Stimulated activated naive CD4-positive, alpha-beta T cell (primary cell): ENCODE measurements around the gene DDX42.
A peak's percentile ranks its signal among the peaks of the same experiment; 100 is the strongest.

Source experiments
- DNase-seq, 6 experiments: peaks; one replicate each; lab custom pipeline; 2025; lab: John Stamatoyannopoulos, UW

DDX42 gene, protein sequence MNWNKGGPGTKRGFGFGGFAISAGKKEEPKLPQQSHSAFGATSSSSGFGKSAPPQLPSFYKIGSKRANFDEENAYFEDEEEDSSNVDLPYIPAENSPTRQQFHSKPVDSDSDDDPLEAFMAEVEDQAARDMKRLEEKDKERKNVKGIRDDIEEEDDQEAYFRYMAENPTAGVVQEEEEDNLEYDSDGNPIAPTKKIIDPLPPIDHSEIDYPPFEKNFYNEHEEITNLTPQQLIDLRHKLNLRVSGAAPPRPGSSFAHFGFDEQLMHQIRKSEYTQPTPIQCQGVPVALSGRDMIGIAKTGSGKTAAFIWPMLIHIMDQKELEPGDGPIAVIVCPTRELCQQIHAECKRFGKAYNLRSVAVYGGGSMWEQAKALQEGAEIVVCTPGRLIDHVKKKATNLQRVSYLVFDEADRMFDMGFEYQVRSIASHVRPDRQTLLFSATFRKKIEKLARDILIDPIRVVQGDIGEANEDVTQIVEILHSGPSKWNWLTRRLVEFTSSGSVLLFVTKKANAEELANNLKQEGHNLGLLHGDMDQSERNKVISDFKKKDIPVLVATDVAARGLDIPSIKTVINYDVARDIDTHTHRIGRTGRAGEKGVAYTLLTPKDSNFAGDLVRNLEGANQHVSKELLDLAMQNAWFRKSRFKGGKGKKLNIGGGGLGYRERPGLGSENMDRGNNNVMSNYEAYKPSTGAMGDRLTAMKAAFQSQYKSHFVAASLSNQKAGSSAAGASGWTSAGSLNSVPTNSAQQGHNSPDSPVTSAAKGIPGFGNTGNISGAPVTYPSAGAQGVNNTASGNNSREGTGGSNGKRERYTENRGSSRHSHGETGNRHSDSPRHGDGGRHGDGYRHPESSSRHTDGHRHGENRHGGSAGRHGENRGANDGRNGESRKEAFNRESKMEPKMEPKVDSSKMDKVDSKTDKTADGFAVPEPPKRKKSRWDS

DNA sequence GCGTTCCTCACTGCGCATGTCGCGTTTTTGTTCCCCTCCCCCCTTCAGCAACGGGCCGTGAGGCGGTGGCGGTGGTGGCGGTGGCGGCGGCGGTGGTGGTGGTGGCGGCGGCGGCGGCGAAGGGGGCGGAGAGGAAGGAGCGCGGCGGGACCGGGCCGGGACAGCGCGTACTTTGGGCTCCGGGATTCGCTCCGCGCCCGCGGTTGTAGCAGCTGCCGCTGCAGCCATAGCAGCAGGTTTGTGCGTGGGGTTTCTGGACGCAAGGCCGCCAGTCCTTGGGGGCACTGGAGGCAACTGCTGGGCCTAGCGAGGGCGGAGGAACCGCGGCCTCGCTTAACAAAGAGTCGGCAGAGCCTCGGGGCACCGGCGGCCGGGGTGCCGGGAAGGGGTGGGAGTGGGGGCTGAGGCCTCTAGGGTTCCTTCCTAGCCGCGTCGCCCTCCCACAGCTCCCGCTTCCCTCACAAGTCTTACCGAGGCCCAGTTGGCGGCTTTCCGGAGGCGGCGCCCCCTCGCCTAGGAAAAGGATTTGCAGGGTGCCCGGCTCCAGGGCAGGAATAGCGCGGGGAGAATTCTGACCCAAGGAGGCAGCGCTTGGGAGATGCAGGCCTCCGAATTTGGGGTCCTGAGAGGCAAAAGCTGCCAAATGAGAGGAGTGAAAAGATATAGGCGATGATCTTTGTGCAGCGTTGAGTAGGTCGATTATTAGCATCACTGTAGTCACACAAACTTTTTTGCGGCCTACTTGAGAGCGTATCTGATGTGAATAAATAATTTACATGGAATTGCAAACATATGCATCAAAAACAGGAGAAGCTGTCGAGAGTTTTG is at the start of gene DDX42:
Gene DDX42 (plus strand): TSS at position 30 of the 828 bp plus-strand sequence. CDS start 12,880 bp downstream, outside the sequence.
- DNase-seq = peak in 2 of 6 experiments; percentile 30 to 65

DNA sequence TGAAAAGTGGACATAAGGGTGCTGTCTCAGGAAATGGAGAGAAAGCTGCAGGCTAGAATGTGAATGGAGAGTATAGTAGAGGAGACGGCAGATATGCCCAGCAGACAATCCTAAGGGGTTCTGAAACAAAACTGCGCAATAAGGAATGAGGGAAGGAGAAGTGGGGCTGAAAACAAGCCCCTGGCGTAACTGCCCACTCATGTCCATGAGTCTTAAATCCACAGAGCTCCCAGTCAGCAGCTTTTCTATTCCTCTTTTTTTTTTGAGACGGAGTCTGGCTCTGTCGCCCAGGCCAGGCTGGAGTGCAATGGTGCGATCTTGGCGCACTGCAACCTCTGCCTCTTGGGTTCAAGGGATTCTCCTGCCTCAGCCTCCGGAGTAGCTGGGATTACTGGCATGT is 38.3 kb upstream of the DDX42 start:
- DNase-seq = no peak

DNA sequence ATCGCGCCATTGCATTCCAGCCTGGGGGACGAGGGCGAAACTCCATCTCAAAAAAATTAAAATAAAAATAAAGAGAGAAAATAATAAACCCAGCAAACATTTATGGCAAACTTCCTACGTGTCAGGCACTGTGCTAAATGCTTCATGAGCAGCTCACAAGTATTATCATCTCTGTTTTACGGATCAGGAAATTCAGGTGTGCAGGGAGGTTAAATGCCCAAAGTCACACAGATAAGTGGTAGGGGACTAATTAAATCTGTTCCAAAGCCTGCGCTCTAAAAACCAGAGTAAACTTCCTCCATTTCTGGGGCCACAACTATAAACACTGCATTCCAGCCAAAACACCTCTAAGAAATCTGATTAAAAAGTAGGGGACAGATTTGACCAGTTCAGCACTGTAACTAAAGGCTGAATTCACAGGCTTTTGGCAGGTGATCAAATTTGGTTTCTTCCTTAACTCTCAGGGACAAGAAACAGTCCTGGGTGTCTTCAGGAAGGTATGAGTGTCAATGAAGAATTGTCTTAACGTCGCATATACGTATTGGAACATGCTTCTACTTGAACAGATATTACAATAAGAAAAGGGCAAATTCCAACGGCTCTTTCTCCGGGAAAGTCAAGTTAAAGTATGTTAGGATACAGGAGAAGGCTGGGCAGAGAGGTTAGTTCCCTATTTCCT is 33.4 kb upstream of the DDX42 start:
- peak in 2 of 6 experiments; percentile 13 to 47 for DNase-seq

DNA sequence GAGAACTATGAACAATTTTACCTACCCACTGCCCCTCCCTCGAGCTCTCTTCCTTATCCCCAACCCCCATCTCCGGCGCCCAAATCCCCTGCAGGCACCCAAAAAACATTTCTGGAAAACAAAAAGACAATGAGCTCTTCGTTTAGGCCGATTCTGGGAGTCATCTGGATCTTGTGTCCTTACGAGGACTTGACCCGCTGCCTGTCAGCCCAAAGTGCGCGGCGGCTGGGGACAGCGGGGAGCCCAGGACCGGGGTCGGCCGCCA is 32.9 kb upstream of the DDX42 start:
- peak in 1 of 6 experiments; percentile 32 for DNase-seq

DNA sequence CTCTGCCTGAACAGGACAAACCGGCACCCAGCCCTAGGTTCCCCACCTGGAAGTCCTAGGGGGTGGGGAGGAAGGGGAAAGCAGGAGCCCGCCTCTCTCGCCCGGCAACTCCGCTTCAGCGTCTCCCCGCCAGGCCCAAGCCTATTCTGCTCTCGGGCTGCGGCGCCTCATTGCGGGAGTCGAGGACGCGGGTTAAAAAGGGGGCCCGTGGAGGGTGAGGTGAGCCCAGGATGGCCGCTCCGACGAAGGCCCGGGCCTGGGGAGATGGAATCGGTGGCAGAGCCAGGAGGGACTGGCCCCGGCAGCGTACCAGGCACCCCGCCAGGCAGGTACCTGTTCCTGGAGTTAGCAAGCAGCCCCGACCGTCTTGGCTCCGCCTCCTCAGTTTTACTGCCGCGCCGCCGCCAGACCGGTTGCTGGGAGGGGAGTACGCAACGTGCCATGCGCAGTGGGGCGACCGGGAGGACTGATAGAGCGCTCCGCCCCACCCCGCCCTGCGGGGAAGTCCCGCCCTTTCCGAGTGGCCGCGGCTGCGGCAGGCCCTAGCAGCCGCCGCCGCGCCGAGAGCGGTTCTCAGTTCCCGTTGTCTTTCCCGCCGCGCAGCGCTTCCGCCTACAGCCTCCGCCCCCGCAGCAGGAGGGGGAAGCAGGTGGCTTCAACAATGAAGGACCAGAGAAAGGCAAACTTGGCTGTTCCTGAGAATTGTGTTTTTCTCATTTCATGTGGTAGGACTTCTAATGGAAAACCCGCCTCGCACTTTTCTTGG is 32.4 kb upstream of the DDX42 start, which contains the start of gene STRADA:
Gene STRADA (minus strand): TSS at position 392 of the 766 bp plus-strand sequence. CDS start 13,430 bp downstream, outside the sequence.
- peak; percentile 94 to 98 (median 97) for DNase-seq

DNA sequence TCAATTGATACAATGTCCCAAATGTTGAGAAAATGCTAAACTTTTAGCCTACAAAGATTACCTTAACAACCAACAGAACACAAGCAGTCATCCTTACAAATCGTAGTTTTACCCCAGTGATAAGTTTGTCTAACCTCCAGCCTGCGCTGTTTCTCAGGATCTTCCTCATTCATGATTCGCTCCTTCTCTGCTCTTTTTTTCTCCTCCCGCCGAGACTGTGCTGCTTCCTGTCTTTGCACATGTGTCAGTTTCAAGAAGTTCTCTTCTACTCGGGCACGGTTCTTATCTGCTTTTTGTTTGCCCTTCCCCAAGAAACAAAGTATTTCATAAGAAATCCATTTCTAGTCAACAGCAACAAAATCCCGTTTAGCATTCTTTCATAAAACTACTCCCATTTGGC is 22.2 kb upstream of the DDX42 start:
- DNase-seq = peak in 5 of 6 experiments; percentile 5 to 37 (median 11)

DNA sequence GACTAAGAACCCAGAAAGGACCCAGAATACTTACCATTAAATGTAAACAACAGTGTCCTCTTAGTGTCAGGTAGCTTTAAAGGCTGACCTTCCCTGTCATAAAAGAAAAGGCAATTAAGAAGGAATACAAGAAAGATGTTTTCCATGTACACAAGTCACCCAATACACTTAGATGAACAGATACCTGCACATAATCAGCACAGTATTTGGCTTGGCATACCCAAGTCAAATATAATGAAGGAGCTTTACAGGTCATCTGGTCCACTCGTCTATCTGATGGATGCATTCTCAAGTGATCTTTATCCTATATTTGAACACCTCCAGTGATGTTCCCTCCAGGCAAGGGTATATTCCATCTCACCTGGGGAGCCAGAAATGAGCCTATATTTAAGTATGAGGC is 21.3 kb upstream of the DDX42 start:
- no peak for DNase-seq

DNA sequence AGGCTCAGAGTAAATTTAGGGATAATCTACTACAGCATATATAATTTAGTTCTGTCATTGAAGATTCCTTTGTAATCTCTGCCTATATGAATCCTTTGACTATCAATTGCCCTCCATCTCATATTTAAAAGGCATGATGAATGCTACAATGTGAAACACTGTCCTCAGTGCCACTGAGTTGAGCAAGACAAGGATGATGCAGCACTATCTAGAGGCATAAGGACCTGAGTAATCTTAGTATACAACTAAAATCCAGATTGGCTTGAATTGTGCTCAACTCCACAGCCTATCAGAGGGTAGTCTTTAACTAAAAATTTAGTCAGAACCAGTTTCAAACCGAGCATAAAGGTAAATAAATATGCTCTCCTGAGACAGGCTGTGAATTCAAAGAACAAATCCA is 20.8 kb upstream of the DDX42 start:
- no peak for DNase-seq

DNA sequence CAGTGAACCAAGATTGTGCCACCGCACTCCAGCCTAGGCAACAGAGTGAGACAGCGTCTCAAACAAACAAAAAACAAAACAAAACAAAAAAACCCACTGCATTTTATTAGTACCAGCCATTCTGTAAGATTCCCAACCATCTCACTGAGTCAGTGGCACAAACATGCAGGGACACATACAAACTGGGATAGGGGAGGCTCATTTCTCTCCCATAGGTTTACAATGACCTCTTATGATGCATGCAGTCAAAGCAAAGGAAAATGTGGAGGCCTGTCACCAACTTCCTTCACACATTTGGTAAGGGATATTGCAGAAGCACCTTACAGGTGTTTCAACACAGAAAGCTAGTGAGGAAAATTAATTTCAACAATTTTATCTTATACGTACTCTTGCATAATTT is 19.9 kb upstream of the DDX42 start:
- DNase-seq = no peak

DNA sequence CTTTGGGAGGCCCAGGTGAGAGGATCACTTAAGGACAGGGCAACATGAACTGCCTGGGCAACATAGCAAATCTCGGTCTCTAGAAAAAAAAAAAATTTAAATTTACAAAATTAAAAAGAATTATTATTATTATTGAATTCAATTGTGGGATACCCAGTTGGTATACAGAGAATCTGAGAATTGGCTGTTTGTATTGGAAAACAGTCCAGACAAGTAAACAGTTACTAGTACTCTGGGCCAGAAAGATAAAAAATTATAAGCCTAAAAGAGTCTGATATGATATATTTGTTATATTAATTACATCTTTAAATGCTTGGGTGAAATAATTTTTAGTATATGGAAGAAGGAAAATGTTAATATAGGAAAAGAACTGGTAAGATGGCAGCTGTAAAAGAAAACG is 15.5 kb upstream of the DDX42 start:
- no peak for DNase-seq

DNA sequence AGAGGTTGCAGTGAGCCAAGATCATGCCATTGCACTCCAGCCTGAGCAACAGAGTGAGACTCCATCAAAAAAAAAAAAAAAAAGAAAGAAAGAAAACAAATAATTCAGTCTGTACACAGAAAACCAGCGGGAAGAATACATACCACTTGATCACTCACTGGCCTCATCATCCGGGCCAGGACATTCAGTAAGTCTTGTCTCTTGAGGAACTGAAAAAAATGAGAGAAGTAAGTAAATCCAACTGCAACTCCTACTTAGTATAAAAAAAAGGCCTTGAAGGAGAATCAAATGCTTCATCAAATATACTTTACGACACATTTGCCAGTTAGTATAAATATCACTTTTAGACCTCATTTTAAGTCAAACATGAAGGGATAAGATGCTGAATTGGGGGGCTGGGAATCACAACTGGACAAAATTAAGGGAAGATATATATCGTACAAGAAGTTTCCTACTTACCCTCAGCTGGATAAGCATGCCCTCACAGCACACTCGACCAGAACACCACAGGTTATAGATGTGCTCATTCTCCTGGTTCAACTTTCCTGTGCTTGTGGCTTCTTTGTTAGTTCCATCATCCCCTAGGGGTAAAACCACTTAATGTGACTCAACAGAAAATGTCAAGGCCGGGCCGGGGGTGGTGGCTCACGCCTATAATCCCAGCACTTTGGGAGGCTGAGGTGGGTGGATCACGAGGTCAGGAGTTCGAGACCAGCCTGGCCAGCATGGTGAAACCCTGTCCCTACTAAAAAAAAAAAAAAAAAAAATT is 13.0 kb upstream of the DDX42 start:
- DNase-seq = no peak

DNA sequence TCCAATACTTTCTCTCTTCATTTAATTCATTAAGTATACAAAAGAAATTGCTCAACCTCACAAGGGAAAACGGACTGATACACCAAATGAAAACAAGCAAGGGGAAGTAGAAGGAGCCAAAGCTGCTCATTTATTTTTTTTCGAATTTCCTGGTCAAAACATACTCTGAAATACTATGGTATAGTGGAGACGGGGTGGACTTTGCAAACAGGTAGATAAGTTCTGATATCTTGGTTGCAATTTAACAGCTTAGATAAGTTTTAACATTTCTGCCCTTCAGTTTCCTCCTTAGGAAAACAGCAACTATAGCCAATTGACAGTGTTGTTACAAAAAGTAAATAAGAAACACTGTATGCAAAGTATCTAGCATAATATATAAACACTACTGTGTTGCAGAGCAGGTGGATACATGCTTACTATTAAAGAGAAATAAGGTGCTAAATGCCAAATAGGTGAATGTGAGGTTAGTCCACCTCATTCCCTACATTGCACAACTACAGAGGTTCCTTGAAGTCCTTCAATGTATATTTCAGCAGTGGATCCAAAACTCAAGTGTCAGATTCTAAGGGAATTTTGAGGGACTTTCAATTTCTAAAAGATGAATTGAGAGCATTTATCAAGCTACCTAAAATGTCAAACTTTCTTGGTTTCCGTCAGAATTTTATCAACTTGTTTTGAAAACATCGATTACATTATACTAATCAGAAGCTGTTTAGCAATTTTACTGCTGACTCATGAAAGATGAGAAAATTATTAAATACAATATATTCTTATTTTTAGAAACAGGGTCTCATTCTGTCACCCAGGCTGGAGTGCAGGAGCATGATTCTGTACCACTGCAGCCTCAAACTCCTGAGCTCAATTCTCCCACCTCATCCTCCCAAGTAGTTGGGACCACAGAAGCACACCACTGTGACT is 11.6 kb upstream of the DDX42 start:
- no peak for DNase-seq

DNA sequence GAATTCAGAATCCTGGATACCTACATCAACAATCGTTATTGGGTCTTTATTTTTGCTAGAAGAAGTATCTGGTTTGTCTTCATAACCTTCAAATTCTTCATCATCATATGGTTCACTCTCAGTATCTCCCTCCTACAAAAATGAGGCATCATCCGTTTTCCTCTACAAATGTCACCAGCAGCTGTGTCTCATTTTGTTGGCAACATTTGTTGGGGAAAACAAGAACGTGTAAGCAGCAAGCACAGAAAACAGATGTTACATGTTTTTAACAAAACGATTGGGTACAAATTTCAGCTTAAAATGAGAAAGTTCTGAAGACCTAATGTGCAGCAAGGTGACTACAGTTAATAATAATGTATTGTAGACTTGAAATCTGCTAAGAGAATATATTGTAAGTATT is 9.3 kb upstream of the DDX42 start:
- no peak for DNase-seq

DNA sequence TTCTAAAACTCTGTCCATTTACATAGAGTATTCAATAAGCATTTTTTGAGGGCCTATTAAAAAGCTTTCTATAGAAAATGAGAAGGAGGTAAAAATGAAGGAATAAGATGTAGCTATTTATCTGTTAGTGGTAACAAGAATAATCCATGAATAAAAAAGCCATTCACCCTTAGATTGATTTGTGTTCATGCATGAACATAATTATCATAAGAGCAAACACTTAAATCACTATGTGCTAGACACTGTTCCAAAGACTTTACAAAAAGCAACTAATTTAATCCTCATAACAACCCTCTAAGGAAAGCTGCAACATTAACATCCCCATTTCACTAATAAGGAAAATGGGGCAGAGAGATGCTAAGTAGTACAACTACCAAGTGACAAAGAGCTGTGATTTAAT is 7.2 kb upstream of the DDX42 start:
- no peak for DNase-seq

DNA sequence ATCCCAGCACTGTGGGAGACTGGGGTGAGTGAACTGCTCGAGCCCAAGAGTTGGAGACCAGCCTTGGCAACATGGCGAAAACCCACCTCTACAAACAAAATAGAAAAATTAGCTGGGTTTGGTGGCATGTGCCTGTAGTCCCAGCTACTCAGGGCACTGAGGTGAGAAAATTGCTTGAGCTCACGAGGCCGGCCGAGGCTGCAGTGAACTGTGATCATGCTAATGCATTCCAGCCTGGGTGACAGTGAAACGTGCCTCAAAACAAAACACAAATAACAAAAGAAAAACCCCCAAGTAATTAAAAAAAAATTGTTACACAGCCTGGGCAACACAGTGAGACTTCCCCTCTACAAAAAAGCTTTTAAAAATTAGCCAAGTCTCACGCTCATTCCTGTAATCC is 5.5 kb upstream of the DDX42 start:
- DNase-seq = no peak

DNA sequence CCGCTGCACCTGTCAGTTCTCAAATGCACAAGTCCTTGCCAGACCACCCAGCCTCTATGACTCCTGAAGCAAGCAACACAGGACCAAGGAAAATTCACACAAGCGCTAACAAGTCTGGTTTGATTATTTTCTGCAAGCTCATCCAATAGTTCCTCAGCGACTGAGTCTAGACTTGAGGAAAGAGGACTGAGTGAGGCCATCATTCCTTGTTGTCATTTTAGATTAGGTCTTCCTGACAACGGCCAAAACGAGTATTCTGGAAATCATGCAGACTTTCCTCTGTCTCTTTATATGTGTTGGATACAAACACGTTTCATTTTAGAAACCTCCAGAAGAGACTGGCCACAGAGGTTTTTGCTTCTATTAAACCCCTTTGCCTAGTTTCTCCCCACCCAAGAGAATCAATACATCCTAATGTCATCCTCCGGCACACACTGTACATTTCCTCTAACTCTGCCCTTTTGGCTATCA is 1.1 kb upstream of the DDX42 start:
- no peak for DNase-seq

DNA sequence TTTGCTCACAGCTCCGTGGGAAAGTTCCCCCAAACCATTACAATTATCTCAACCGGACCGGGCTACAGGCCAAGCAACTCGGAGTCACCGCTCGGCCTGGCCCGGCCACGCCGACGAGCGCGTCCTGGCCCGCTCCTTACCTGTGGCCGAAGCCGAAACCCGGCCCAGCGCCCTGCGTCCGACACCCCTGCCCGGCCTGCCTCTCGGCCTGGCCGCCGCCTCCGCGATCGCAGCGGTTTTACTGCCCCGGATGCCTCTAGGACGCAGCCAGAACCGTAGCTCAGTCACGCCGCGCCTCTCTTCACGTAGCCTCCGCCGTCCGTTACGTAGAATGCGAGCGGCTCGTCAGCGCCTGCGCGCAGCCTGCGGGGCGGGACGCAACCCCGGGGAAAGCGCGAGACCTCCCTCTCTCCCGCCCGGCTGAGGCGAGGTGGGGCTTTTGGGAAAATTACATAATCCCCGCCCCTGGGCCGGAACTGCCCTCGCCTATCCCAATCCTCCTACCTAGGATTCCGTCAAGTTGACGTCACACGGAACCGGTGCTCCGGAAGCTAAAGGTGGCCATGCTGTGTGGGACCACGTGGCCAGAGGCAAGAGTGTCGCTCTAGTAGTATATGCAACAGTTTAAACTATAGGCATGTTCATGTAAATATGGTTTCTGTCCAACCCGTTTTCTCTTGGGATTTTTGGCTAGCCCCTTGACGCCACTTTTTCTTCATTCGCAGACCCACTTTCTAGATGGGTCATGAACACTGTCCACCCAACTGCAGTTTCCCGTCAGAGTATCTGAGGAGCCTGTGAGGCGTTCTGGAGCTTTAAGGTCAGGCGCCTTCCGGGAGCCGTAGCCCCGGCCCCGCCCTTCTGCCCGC is 464 bp upstream of the DDX42 start, which contains the start of gene CCDC47:
Gene CCDC47 (minus strand): TSS at position 326 of the 869 bp plus-strand sequence. CDS start 7,422 bp downstream, outside the sequence.
- peak; percentile 96 to 99 (median 98) for DNase-seq

DNA sequence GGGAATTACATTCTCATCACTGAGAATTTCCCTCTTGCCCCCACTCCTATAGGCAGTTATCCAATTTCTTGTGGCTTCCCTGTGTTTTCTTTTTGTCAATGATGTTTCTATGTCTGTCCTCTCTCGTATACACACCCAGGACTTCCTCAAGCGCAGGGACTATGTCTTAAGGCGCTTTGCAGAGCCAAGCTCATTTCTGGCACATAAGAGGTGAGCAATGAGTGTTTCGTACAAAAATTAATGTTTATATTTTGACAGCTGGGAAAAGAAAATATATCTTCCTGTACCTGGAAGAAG is 947 bp downstream of the DDX42 start:
- peak in 3 of 6 experiments; percentile 6 to 23 (median 14) for DNase-seq
